ENCODE measurements around the gene IFT20. TPM values are rescaled to one million over a fixed set of nuclear protein-coding genes. Genes with fewer than 3 reads are reported as not detected.
A peak's percentile ranks its signal among the peaks of the same experiment; 100 is the strongest.

IFT20 gene
- total RNA-seq, 4 donors from 2014 or later, result 38.5 to 78.0 (median 63.6) TPM

DNA sequence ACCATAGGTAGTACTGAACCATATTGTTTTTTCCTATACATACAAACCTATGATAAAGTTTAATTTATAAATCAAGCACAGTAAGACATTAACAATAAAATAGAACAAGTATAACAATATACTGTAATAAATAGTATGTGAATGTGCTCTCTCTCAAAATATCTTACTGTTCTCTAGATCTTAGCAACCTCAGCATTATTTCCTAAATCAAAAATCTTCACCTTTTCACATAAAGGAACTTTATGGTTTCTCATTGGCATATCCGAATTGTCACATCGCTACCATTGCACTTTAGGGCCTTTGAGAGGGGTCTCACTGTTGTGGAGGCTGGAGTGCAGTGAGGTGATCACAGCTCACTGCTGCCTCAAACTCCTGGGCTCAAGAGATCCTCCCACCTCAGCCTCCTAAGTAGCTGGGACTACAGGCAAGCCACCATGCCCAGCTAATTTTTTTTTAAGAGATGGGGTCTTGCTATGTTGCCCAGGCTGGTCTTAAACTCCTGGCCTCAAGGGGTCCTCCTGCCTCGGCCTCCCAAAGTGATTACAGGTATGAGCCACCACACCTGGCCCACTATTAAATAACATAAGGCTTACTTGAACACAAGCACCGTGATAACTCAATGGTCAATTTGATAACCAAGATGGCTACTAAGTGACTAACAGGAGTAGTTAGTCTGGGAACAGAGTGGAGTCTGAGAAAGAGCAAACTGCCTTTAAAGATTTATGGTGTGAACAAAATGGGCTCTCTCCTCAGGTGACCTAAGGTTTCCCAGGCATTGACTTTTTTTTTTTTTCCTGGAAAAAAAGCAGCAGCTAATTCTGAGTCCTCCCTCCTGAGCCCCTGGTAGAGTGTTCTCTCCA, 19.2 kb downstream of the IFT20 start:
- Histone ChIP-seq H3K27me3 (no peaks in the 10 kb centered on the region), H3K4me3 (replicated peaks in 1 of 3) (no peak overlapping the region), H3K4me1 (peaks cover 12 to 16% of the 10 kb centered on the region in 2 donors), H3K36me3 (no peaks in the 10 kb centered on the region), H3K9me3 (no peaks in the 10 kb centered on the region), H3K27ac (no peak overlapping the region)
- TF ChIP-seq, protein P1, sequence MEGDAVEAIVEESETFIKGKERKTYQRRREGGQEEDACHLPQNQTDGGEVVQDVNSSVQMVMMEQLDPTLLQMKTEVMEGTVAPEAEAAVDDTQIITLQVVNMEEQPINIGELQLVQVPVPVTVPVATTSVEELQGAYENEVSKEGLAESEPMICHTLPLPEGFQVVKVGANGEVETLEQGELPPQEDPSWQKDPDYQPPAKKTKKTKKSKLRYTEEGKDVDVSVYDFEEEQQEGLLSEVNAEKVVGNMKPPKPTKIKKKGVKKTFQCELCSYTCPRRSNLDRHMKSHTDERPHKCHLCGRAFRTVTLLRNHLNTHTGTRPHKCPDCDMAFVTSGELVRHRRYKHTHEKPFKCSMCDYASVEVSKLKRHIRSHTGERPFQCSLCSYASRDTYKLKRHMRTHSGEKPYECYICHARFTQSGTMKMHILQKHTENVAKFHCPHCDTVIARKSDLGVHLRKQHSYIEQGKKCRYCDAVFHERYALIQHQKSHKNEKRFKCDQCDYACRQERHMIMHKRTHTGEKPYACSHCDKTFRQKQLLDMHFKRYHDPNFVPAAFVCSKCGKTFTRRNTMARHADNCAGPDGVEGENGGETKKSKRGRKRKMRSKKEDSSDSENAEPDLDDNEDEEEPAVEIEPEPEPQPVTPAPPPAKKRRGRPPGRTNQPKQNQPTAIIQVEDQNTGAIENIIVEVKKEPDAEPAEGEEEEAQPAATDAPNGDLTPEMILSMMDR (IDR thresholded peaks at IDR 0.05), result no peak
- TF ChIP-seq POLR2A (IDR thresholded peaks at IDR 0.05), result no peak
- DNase-seq, result no peak
- WGBS, 2 donors, result 91 to 94% methylated on average over 4 of the region's 4 CpGs
- intact Hi-C loops (cut with DNase I), result no loop called here

DNA sequence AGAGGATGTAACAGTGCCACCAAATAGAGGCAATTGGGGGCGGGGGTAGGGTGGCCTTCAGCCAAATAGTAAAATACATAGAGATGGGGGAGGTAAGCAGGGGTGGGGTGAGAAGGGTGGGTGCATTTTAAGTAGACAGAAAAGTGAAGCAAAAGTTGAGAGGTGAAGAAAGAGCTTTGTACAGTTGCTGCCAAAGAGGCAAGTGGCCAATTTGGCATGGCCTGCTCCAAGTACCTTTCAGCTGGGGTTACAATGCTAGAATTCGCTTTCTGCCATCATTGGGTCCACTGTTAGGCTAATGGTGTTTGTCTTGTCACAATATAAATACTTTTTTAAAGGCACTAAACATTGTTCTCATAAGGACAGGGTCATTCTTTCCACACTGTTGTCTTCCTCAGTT, 21.4 kb downstream of the IFT20 start:
- DNase-seq, result no peak
- Histone ChIP-seq H3K9me3 (no peaks in the 10 kb centered on the region), H3K4me3 (replicated peaks in 1 of 3) (no peak overlapping the region), H3K36me3 (no peaks in the 10 kb centered on the region), H3K4me1 (peaks cover 5 to 7% of the 10 kb centered on the region in 2 donors), H3K27me3 (no peaks in the 10 kb centered on the region), H3K27ac (no peak overlapping the region)
- 86 to 94% methylated on average over 2 of the region's 2 CpGs for WGBS, 2 donors
- TF ChIP-seq, protein P1 (IDR thresholded peaks at IDR 0.05), result no peak
- no peak for TF ChIP-seq POLR2A (IDR thresholded peaks at IDR 0.05)
- intact Hi-C loops (cut with DNase I), result no loop called here

DNA sequence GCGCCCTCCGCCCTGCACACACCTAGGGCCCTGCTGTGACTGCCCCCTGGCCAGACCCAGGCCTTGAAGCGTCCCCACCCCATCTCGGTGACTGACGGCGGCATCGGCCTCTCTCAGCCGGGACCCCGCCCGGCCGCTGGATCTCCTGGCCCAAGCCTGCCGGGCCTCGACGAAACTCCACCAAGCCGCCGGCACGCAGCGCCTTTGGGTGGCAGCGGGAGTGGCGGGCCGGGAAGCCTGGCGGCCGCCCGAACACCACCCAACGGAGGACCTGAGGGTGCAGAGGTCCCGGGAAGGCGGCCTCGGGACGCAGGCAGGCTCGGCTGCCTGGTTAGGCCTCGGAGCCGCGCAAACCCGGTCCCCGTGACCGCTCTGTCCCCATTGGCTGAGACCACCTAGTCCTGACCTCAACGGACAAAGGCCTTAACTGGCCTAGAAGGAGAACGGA, 28.3 kb downstream of the IFT20 start:
- Histone ChIP-seq H3K4me1 (no peaks in the 10 kb centered on the region), H3K9me3 (no peaks in the 10 kb centered on the region), H3K4me3 (replicated peaks in 1 of 3) (no peak overlapping the region), H3K27ac (no peak overlapping the region), H3K36me3 (no peaks in the 10 kb centered on the region), H3K27me3 (peaks cover 5% of the 10 kb centered on the region)
- TF ChIP-seq, protein P1 (IDR thresholded peaks at IDR 0.05), result no peak
- no peak for TF ChIP-seq POLR2A (IDR thresholded peaks at IDR 0.05)
- 18 to 63% methylated on average over 6 to 29 of the region's 38 CpGs for WGBS, 2 donors
- peak in 1 of 2 donors; percentile 6 for DNase-seq
- intact Hi-C loops (cut with DNase I), result no loop called here

DNA sequence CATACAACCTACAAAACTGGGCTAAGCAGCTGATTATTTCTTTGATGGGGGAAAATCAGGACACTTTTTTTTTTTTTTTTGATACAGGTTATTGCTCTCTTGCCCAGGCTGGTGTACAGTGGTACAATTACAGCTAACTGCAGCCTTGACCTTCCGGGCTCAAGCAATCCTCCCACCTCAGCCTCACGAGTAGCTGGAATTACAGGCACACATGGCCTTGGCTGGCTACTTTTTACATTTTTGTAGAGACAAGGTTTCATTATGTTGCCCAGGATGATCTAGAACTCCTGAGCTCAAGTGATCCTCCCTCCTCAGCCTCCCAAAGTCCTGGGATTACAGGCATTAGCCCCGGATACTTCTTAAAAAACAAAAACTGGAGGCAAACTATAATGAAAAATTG, 36.8 kb downstream of the IFT20 start:
- Histone ChIP-seq H3K27me3 (no peaks in the 10 kb centered on the region), H3K27ac (no peak overlapping the region), H3K9me3 (no peaks in the 10 kb centered on the region), H3K4me1 (no peaks in the 10 kb centered on the region), H3K36me3 (no peaks in the 10 kb centered on the region), H3K4me3 (replicated peaks in 1 of 3) (no peak overlapping the region)
- intact Hi-C loops (cut with DNase I), result no loop called here
- TF ChIP-seq, protein P1 (IDR thresholded peaks at IDR 0.05), result no peak
- TF ChIP-seq POLR2A (IDR thresholded peaks at IDR 0.05), result no peak
- 90 to 91% methylated on average over 3 of the region's 3 CpGs for WGBS, 2 donors
- DNase-seq, result no peak

Data from thyroid gland (tissue), 4 donors.